H9 (cell line): ENCODE measurements around the gene SETDB1. TPM values are rescaled to one million over a fixed set of nuclear protein-coding genes. Genes with fewer than 3 reads are reported as not detected.
A peak's percentile ranks its signal among the peaks of the same experiment; 100 is the strongest.

ENCODE experiments used
- DNase-seq: peaks from one replicate; pipeline ENCODE4 v3.0.0-alpha.2; 2017
- H2AFZ ChIP-seq: one replicate; pipeline ENCODE4 v1.6.1; 2013; ENCODE audit warnings: mild to moderate bottlenecking, low read length, control low read depth, moderate library complexity
- H2AK5ac ChIP-seq: 2 replicates; pipeline ENCODE4 v1.6.1; 2013; ENCODE audit warnings: low read length, control low read depth, mixed read lengths; ENCODE audit not compliant: insufficient read length
- H2BK120ac ChIP-seq: one replicate; pipeline ENCODE4 v1.6.1; 2013; ENCODE audit warnings: low read depth, mild to moderate bottlenecking, low read length, control low read depth, inconsistent platforms; ENCODE audit not compliant: poor library complexity, severe bottlenecking
- H2BK12ac ChIP-seq: 2 replicates; pipeline ENCODE4 v1.6.1; 2013; ENCODE audit warnings: low read length, control low read depth, mixed read lengths, low read depth; ENCODE audit not compliant: insufficient read length
- H2BK15ac ChIP-seq: 2 replicates; pipeline ENCODE4 v1.6.1; 2013; ENCODE audit warnings: low read depth, low read length, control low read depth
- H2BK20ac ChIP-seq: one replicate; pipeline ENCODE4 v1.6.1; 2013; ENCODE audit warnings: low read depth, mild to moderate bottlenecking, low read length, control low read depth, inconsistent platforms; ENCODE audit not compliant: poor library complexity, severe bottlenecking
- H2BK5ac ChIP-seq: 2 replicates; pipeline ENCODE4 v1.6.1; 2013; ENCODE audit warnings: low read length, control low read depth, mixed read lengths; ENCODE audit not compliant: insufficient read length
- H3K14ac ChIP-seq: 2 replicates; pipeline ENCODE4 v1.6.1; 2013; ENCODE audit warnings: low read length, control low read depth; ENCODE audit not compliant: insufficient read depth
- H3K18ac ChIP-seq: 2 replicates; pipeline ENCODE4 v1.6.1; 2013; ENCODE audit warnings: low read depth, mild to moderate bottlenecking, mixed read lengths, low read length, control low read depth; ENCODE audit not compliant: insufficient read length
- H3K23ac ChIP-seq: 2 replicates; pipeline ENCODE4 v1.6.1; 2013; ENCODE audit warnings: low read length, control low read depth, mixed read lengths, low read depth; ENCODE audit not compliant: insufficient read length
- H3K23me2 ChIP-seq: 2 replicates; pipeline ENCODE4 v1.6.1; 2013; ENCODE audit warnings: low read depth, mild to moderate bottlenecking, mixed read lengths, low read length, control low read depth; ENCODE audit not compliant: insufficient read length, poor library complexity, severe bottlenecking
- H3K27ac ChIP-seq: 2 replicates; pipeline ENCODE4 v1.5.1; 2013; ENCODE audit warnings: low read length, control low read depth, mixed read lengths, low read depth; ENCODE audit not compliant: insufficient read length
- H3K27me3 ChIP-seq: 2 replicates; pipeline ENCODE4 v1.6.1; 2013; ENCODE audit warnings: low read length, control low read depth, inconsistent platforms; ENCODE audit not compliant: insufficient read depth
- H3K4ac ChIP-seq: 2 replicates; pipeline ENCODE4 v1.6.1; 2013; ENCODE audit warnings: low read depth, mild to moderate bottlenecking, control low read depth, inconsistent platforms, low read length, moderate library complexity
- H3K4me1 ChIP-seq: 2 replicates; pipeline ENCODE4 v1.6.1; 2013; ENCODE audit warnings: low read length, control low read depth, inconsistent platforms; ENCODE audit not compliant: insufficient read depth
- H3K4me2 ChIP-seq: 2 replicates; pipeline ENCODE4 v1.6.1; 2013; ENCODE audit warnings: low read length, control low read depth, mixed read lengths; ENCODE audit not compliant: insufficient read length, insufficient read depth
- H3K56ac ChIP-seq: 2 replicates; pipeline ENCODE4 v1.6.1; 2013; ENCODE audit warnings: low read depth, mild to moderate bottlenecking, mixed read lengths, low read length, control low read depth; ENCODE audit not compliant: insufficient read length
- H3K79me1 ChIP-seq: 2 replicates; pipeline ENCODE4 v1.6.1; 2013; ENCODE audit warnings: low read depth, mild to moderate bottlenecking, moderate library complexity, low read length, control low read depth, inconsistent platforms; ENCODE audit not compliant: insufficient read depth, poor library complexity, severe bottlenecking
- H3K79me2 ChIP-seq: 2 replicates; pipeline ENCODE4 v1.6.1; 2013; ENCODE audit warnings: low read length, control low read depth, inconsistent platforms; ENCODE audit not compliant: insufficient read depth
- H3K9ac ChIP-seq: 2 replicates; pipeline ENCODE4 v1.6.1; 2013; ENCODE audit warnings: low read length, control low read depth, mixed read lengths; ENCODE audit not compliant: insufficient read length; ENCODE audit errors: extremely low read depth
- H3K9me3 ChIP-seq: one replicate; pipeline ENCODE4 v1.6.1; 2013; ENCODE audit warnings: low read depth, low read length, inconsistent platforms; ENCODE audit not compliant: control insufficient read depth
- H3T11ph ChIP-seq: one replicate; pipeline ENCODE4 v1.6.1; 2013; ENCODE audit warnings: mild to moderate bottlenecking, low read length, control low read depth, inconsistent platforms
- H4K20me1 ChIP-seq: one replicate; pipeline ENCODE4 v1.6.1; 2013; ENCODE audit not compliant: control insufficient read depth, insufficient read length, insufficient read depth
- H4K5ac ChIP-seq: 2 replicates; pipeline ENCODE4 v1.6.1; 2013; ENCODE audit warnings: low read depth, mild to moderate bottlenecking, mixed read lengths, low read length, control low read depth; ENCODE audit not compliant: insufficient read length
- H4K8ac ChIP-seq: replicated peaks from 2 replicates; pipeline ENCODE4 v1.6.1; 2013; ENCODE audit warnings: low read length, control low read depth, mixed read lengths, low read depth; ENCODE audit not compliant: insufficient read length
- H4K91ac ChIP-seq: 2 replicates; pipeline ENCODE4 v1.6.1; 2013; ENCODE audit warnings: low read depth, mild to moderate bottlenecking, moderate library complexity, mixed read lengths, low read length, control low read depth; ENCODE audit not compliant: insufficient read length
- H3K27ac Mint-ChIP-seq, 3 experiments: 2 replicates in 2 of 3; 3 replicates in 1 of 3; pipeline ENCODE4 v1.8.0; 2020 to 2021; ENCODE audit warnings: mixed read lengths in 3 of 3, mild to moderate bottlenecking in 1 of 3, moderate library complexity in 1 of 3
- H3K27me3 Mint-ChIP-seq: 2 replicates; pipeline ENCODE4 v1.8.0; 2021; ENCODE audit warnings: low read depth, mild to moderate bottlenecking, moderate library complexity, mixed read lengths
- H3K36me3 Mint-ChIP-seq, 3 experiments: 2 replicates in 2 of 3; 3 replicates in 1 of 3; pipeline ENCODE4 v1.8.0; 2020 to 2021; ENCODE audit warnings: low read depth in 3 of 3, mixed read lengths in 3 of 3; ENCODE audit not compliant: insufficient read depth in 1 of 3
- H3K4me1 Mint-ChIP-seq, 2 experiments: 2 replicates each; pipeline ENCODE4 v1.8.0; 2020; ENCODE audit warnings: mixed read lengths in 2 of 2
- H3K4me3 Mint-ChIP-seq, 2 experiments: 2 replicates in 1 of 2; 3 replicates in 1 of 2; pipeline ENCODE4 v1.8.0; 2020 to 2021; ENCODE audit warnings: mild to moderate bottlenecking in 2 of 2, mixed read lengths in 2 of 2, moderate library complexity in 1 of 2
- H3K9me3 Mint-ChIP-seq, 2 experiments: 2 replicates in 1 of 2; 3 replicates in 1 of 2; pipeline ENCODE4 v1.8.0; 2020; ENCODE audit warnings: mild to moderate bottlenecking in 2 of 2, mixed read lengths in 2 of 2, moderate library complexity in 1 of 2
- CTCF ChIP-seq: fragments of 200-600 bp; sonication (generic); conservative IDR thresholded peaks from 3 replicates; pipeline ENCODE4 v1.8.0; 2021; ENCODE audit warnings: antibody characterized with exemption, mild to moderate bottlenecking
- WGBS: extraction: QIAGEN DNeasy Blood & Tissue Kit; methylation state at CpG from one replicate; pipeline ENCODE4 v1.1.7; 2013; ENCODE audit warnings: missing lambda C conversion rate, low lambda C conversion rate, mixed read lengths; ENCODE audit not compliant: insufficient read length; ENCODE audit errors: extremely low coverage; 5-methylcytosine and 5-hydroxymethylcytosine counted together
- total RNA-seq: library from RNA; stranded (reverse); gene quantifications from 2 replicates; pipeline ENCODE4 v1.2.1, GENCODE V29; 2021

SETDB1 gene
- total RNA-seq, 1 experiment from 2014 or later, result 62.1 TPM

DNA sequence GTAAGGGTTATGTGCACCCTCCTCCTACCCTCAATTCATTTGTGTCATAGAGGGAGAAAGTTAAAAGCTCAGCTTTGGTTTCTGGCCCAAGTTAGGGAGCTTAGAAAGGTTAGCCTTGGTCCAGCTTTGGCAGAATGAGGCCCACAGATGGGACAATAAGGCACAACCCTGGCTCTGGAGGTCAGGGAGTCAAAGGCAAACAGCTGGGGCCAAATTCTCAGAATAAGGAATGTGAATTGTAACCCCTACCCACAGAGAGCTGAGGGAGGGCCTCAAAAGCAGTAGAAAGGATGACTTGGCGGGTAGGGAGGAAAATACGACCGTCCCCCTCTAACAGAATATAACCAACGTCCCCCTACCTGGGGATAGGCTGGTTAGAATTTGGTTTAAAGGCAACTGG is 39.4 kb downstream of the SETDB1 start:
- peaks cover 4% of the 10 kb centered on the region; the same call in 1 of the 2 replicates for H3K79me2 ChIP-seq
- no peak overlapping the region for H2AFZ ChIP-seq
- TF ChIP-seq CTCF, result no peak
- no peak overlapping the region for H3K56ac ChIP-seq
- no peak overlapping the region for H3K27ac ChIP-seq
- no peak overlapping the region for H3K4ac ChIP-seq
- H3K23ac ChIP-seq, result no peak overlapping the region
- no peak overlapping the region for H2BK120ac ChIP-seq
- H3K9me3 ChIP-seq, result no peaks in the 10 kb centered on the region
- WGBS, result no CpG with 5 or more reads among the region's 4 CpGs
- H3K14ac ChIP-seq, result no peak overlapping the region
- no peak overlapping the region for H3T11ph ChIP-seq
- H3K27ac Mint-ChIP-seq, result peak overlapping the region in 1 of 3 experiments; percentile 58; a peak in 3 of 7 replicates
- no peaks in the 10 kb centered on the region for H3K27me3 ChIP-seq
- peaks cover 12 to 14% of the 10 kb centered on the region in 2 experiments for H3K4me1 Mint-ChIP-seq
- no peak overlapping the region for H4K91ac ChIP-seq
- no peaks in the 10 kb centered on the region for H3K79me1 ChIP-seq
- no peak overlapping the region for H2BK15ac ChIP-seq
- DNase-seq, result no peak
- H3K18ac ChIP-seq, result no peak overlapping the region
- no peaks in the 10 kb centered on the region for H3K23me2 ChIP-seq
- H3K36me3 Mint-ChIP-seq, result peaks cover 60 to 83% (median 83%) of the 10 kb centered on the region in 3 experiments
- no peaks in the 10 kb centered on the region for H3K9me3 Mint-ChIP-seq
- no peak overlapping the region for H4K8ac ChIP-seq
- H3K4me1 ChIP-seq, result no peaks in the 10 kb centered on the region; the same call in 1 of the 2 replicates
- H2BK12ac ChIP-seq, result no peak overlapping the region
- no peaks in the 10 kb centered on the region for H4K20me1 ChIP-seq
- H2BK20ac ChIP-seq, result no peak overlapping the region
- no peaks in the 10 kb centered on the region; the same call in none of the 2 replicates for H3K27me3 Mint-ChIP-seq
- H3K9ac ChIP-seq, result no peak overlapping the region
- no peak overlapping the region for H4K5ac ChIP-seq
- H2AK5ac ChIP-seq, result no peak overlapping the region
- H2BK5ac ChIP-seq, result no peak overlapping the region
- H3K4me3 Mint-ChIP-seq, result no peak overlapping the region
- no peak overlapping the region for H3K4me2 ChIP-seq
